Stimulated activated CD4-positive, alpha-beta T cell treated with anti-CD3 and anti-CD28 coated beads, Interleukin-12 subunit alpha, Interleukin-12 subunit beta, amount 100 ng/mL, for 4 hours (primary cell): ENCODE results near the gene GNPTAB.
"Not testable (repeated sequence)": the region's sequence is repeated elsewhere in the genome, so short reads cannot be mapped to it uniquely, and the experiment has no call there.

Experiments used
- DNase-seq: peaks from one replicate; pipeline ENCODE4 v3.0.0-alpha.2; 2020

Gene GNPTAB

GRCh38 chr12:101767537-101767936, 63.2 kb downstream of the GNPTAB start:
- DNase-seq, result no peak

DNA sequence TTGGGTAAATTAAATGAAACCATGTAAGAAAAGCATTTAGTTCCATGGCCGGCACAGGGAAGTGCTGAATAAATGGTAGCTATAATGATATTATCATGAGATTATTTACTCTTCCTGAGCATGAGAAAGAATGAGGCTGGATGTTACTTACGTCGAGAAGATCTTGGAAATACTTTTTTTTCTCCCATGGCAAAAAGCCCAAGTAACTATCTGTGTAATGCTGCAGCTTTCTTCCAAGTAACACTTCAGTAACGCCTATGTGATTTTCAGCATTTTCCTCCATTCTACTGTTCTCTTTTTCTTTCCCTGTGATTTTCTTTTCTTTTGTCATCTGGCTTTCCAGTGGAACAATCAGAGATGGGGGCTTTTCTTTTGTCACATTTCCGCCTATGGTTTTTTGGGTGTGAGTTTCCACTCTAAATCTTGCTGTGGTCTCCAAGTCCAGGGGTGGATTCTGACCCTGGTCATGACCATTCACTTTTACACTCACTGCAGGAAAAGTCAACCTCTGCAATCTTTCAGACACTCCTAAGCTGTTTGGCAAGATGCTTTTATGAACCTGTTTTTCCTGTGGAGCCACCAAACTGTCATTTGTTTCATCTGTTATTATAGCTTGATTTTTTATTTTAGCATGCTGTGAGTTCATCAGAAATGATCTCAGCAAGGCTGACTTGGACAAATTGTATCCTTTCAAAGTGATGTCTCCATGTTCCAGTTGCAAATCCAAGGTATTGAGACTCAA, 66.5 kb downstream of the GNPTAB start:
- no peak for DNase-seq

DNA sequence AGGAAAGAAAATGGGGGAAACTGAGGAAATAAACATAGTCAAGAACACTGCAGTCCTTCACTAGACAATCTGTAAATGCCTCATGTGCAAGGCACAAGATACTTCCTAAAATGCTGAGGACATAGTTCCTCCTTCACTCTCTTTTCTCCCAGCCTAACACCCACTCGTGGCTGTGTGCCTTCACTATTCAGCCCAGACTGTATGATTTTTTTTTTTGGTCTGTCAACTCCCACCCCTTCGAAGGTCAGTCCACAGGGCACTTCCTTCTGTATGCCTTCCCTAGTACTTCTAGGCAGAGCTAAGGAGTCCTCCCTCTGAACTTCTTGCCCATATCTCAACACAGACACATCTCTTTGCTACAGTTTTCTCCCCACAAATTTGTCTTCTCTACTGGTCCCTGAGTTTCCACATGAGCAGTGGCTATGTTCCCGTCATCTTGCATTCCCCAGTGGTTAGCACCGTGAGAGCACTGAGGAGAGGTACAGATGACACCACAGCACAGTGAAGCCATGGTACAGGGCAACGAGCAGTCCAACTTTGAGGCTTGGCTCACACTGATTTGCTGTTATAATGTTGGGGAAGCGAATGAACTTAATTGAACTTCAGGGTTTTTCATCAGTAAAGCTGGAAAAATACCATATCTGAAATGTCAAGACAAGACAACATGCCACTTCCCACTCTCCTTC, 67.4 kb downstream of the GNPTAB start:
- DNase-seq, result no peak

DNA sequence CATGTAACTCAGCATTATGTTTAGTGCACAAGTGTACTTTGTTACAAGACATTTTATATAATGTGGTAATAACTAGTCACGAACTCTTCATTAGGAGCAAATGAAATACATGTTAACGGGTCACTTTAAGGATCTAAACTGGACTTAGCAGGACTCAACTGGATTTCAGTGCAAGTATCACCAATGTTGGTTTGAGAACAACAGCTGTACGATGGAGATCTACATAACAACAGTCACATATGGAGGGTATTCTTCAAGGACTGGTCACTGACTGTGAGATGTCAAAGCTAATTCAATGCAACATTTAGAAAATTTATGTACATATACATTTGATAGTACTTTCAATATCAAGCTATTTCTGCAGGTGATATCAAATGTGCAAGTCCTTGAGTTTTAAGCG, 69.0 kb downstream of the GNPTAB start:
- no peak for DNase-seq

DNA sequence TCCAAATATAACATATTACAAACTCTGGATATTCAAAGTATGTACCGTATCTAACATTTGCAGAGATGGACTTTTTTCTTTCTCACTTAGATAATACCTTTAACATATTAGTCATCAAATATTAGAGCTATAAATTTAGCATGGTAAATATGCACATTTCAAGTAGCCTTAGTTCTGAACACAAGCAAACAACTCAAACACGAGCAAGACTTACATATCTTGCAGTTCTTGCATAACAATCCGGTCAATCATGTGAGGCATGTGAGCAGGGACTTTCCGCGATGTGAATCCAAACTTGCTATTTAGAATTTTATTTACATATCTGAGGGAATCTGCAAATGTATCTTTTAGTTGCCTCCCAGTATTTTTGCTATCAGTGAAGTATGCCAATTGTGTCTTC, 69.4 kb downstream of the GNPTAB start:
- DNase-seq, result no peak

- no peak for DNase-seq
Observed at GRCh38 chr12:101759396-101760047, 71.2 kb downstream of the GNPTAB start.

DNA sequence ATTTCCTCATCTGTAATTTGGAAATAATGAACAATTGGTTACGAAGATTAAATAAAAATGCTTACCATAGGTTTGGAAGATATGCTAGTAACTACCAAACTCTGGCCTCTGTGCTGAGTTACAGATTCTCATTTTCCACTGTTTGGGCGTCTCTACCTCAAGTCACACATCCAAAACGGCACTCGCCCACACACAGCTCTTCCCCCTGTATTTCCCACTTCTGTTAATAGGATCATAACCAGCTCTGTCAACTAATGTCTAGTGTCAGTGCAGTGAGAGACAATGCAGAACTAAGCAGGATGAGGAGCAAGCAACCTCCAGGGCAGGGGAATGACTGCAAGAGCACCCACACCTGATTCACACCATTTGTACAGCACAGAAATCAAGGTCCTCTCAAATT, 80.6 kb downstream of the GNPTAB start:
- DNase-seq, result no peak

DNA sequence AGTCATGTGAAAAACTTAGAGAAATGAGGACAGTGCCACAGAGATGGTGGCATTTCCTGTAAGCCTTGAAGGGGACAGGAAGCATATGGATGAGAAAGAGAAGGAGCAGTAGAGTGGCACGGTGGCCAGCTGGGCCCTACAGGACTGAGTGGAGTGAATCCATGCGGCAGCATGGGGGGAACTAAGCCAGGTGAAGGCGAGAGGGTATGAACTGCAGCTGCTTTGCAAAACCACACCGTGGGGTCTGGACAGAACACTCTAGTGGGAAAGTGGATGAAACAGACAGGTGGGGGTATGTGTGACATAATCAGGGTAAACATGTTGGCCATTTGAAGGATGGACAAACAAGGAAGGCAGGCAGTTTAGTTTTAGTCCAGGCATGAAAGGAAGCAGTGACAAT, 81.1 kb downstream of the GNPTAB start:
- no peak for DNase-seq

- no peak for DNase-seq
Observed at GRCh38 chr12:101748907-101749306, 81.9 kb downstream of the GNPTAB start.

GRCh38 chr12:101747697-101748096, 83.1 kb downstream of the GNPTAB start:
- DNase-seq, result no peak

GRCh38 chr12:101746661-101747060, 84.1 kb downstream of the GNPTAB start:
- DNase-seq, result no peak

DNA sequence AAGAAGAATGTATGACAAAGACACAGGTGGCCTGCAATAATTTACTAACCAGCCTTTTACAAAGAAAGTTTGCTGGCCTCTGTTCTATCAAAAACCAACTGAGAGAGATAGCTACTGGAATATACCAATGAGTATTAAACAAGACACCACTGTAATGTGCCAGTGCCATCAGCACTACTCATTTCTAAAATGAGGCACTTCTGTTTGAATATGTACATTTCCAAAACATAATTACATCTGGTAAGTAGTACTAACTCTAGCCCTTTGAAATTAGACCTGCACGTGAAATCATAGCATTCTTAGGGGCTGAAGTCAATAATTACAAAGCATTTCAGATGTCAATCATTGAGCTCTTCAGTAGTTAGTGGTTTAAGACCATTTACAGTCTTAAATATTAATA, 84.6 kb downstream of the GNPTAB start:
- DNase-seq, result no peak

- no peak for DNase-seq
Observed at GRCh38 chr12:101745481-101745880, 85.3 kb downstream of the GNPTAB start.

DNA sequence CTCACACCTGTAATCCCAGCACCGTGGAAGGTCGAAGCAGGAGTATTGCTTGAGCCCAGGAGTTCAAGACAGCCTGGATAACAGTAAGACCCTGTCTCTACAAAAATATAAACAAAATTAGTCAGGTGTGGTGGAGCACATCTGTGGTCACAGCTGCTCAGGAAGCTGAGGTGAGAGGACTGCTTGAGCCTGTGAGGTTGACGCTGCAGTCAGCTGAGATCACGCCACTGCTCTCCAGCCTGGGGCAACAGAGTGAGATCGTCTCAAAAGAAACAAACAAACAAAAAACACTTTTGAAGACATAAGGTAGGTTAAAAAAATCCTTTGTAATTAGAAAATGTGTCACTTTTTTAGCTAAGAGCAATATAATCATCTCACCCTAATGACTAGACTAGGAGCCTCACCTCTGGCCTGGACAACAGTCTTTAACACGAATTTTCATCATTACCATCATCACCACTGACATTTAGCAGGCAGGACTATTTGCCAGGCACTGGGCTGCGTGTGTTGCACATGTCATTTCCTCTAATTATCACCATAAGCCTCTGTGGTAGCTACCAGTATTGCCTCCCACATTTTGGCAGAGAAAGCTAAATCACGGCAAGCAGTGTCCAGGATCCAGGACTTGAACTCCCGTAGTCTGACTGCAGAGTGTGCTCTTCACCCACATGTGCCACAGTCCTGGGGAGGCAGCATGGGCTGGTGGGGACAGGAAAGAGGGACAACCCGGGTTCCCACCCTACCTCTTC, 86.9 kb downstream of the GNPTAB start:
- no peak for DNase-seq

GRCh38 chr12:101743242-101743641, 87.5 kb downstream of the GNPTAB start:
- DNase-seq, result no peak

DNA sequence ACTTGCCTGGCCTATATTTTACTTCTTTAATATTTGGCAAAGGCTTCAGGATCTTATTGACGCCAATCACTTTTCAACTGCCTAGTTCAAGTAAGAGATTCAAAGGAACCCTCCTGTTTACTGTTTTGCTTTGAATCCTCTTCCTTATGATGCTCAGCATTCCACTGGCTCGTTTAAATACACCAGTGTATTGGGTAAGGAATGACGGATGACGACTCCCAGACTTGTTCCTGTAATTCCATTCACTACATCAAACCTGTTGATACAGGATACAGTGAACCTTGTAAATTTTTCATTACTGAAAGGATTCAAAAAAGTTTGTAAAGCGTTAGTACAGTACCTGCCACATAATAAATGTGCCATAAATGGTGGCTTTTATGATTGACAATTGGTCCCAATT, 89.8 kb downstream of the GNPTAB start:
- no peak for DNase-seq

DNA sequence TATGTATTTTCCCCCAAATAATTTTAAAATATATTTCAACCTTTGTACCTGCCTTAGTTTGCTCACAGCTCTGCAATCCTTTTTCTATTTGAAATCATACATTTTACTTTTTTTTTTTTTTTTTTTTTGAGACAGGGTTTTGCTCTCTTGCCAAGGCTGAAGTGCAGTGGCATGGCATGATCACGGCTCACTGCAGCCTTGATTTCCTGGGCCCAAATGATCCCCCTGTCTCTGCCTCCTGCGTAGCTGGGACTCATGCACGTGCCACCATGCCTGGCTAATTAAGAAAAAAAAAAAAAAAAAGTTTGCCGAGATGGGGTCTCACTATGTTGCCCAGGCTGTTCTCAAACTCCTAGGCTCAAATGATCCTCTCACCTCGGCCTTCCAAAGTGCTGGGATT, 90.2 kb downstream of the GNPTAB start:
- DNase-seq, result no peak

DNA sequence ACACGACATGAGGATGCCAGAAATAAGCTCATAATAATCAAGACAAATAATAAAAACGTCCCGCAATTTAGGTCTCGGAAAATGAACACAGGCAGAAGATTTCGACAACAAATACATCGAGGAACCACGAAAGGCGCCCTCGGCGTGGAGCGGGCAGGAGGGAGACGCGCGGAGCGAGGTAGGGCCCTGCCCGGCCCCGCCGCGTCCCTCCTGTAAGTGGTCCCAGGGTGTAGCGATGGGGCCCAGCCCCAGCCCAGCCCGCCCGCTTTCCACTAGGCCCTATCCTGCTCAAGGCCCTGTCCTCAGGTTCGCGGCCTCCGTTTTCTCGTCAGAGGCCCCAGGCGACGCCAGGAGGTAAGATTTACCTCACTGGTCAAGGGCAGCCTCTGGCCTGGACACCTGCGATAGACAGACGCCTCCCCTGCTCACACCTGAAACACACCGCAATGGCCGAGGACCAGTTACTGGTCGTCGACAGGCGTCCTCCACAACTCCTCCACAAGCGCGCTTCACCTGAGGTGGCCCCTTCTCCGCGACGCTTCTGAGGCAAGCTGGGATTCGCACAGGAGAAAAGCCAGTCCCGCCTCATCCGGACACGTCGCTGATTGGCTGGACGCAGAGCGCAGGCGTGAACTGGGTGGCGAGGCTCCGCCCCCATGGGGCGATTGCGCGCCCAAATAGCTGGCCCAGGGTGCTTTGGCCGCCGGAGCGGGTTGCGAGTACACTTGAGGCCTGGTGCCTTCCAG, 91.7 kb downstream of the GNPTAB start, which contains the start of gene SYCP3:
SYCP3 (minus strand) TSS at position 543 of the 746 bp plus-strand sequence. CDS start 1,527 bp downstream, outside the sequence.
- no peak for DNase-seq

DNA sequence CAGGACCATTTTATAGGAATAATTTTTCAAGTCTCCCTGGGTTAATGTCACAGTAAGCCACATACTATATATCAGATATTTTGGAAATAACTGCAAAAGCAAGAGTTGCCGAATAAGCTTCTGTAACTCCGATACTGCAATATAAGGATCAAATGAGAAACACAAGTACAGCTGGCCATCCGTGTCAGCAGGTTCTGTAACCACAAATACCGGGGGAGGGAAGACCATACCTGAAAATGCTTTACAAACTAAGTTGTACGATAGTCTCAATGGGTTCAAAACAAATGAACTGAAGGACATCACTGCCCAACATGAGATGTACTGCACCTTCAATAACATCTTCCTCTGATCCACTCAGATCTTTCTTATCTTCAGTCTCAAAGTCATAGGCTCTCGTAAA, 93.3 kb downstream of the GNPTAB start:
- no peak for DNase-seq

GRCh38 chr12:101734482-101734881, 96.3 kb downstream of the GNPTAB start:
- DNase-seq, result not testable (repeated sequence)

- no peak for DNase-seq
Observed at GRCh38 chr12:101733166-101733565, 97.6 kb downstream of the GNPTAB start.

- no peak for DNase-seq
Observed at GRCh38 chr12:101732318-101732717, 98.4 kb downstream of the GNPTAB start.

DNA sequence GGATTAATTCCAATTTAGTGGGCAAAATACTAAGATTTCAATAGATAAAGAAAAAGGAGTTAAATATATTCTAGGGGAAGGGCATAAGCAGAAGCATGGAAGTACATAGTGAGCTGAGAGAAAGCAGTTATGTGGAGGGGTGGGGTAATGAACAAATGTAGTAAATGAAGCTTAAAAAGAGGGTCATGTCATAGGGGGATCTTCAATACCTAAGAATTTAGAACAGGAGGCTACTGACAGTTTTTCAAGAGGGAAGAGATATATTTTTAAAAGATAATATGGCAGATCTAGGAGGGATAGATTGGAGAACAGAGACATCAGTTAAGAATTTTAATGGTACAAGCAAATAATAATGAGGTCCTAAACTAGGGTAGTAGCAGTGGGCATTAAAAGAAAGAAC, 100.9 kb downstream of the GNPTAB start:
- DNase-seq, result no peak
